Measurements from ENCODE around the gene EIF4E2. TPM values are rescaled to one million over a fixed set of nuclear protein-coding genes. Genes with fewer than 3 reads are reported as not detected.

EIF4E2 gene
- total RNA-seq, 4 donors from 2014 or later: 23.8 to 38.5 (median 27.8) TPM

GRCh38 chr2:232533944-232534710, 16.4 kb upstream of the EIF4E2 start:
- H3K9me3 ChIP-seq: peaks cover 0 to 7% (median 0%) of the 10 kb centered on the region in 4 donors
- 53 to 61% methylated on average over 8 to 12 of the region's 13 CpGs for WGBS, 2 donors
- no peak overlapping the region for H3K4me3 ChIP-seq
- H3K27ac ChIP-seq: no peak overlapping the region
- H3K36me3 ChIP-seq: no peaks in the 10 kb centered on the region
- TF ChIP-seq EP300 (IDR thresholded peaks at IDR 0.05): no peak
- no peak for TF ChIP-seq POLR2A (IDR thresholded peaks at IDR 0.05)
- TF ChIP-seq, protein P1, sequence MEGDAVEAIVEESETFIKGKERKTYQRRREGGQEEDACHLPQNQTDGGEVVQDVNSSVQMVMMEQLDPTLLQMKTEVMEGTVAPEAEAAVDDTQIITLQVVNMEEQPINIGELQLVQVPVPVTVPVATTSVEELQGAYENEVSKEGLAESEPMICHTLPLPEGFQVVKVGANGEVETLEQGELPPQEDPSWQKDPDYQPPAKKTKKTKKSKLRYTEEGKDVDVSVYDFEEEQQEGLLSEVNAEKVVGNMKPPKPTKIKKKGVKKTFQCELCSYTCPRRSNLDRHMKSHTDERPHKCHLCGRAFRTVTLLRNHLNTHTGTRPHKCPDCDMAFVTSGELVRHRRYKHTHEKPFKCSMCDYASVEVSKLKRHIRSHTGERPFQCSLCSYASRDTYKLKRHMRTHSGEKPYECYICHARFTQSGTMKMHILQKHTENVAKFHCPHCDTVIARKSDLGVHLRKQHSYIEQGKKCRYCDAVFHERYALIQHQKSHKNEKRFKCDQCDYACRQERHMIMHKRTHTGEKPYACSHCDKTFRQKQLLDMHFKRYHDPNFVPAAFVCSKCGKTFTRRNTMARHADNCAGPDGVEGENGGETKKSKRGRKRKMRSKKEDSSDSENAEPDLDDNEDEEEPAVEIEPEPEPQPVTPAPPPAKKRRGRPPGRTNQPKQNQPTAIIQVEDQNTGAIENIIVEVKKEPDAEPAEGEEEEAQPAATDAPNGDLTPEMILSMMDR (IDR thresholded peaks at IDR 0.05): no peak
- DNase-seq (ENCODE audit: low spot score in 2 of 2): no peak
- no peaks in the 10 kb centered on the region for H3K4me1 ChIP-seq
- H3K27me3 ChIP-seq: peaks cover 0 to 68% of the 10 kb centered on the region in 2 donors

- Histone ChIP-seq H3K4me3 (no peak overlapping the region), H3K27ac (no peak overlapping the region), H3K4me1 (no peaks in the 10 kb centered on the region), H3K27me3 (peaks cover 0 to 69% of the 10 kb centered on the region in 2 donors), H3K36me3 (no peaks in the 10 kb centered on the region), H3K9me3 (peaks cover 0 to 7% (median 0%) of the 10 kb centered on the region in 4 donors)
- no peak for DNase-seq (ENCODE audit: low spot score in 2 of 2)
- TF ChIP-seq POLR2A (IDR thresholded peaks at IDR 0.05): no peak
- TF ChIP-seq, protein P1 (IDR thresholded peaks at IDR 0.05): no peak
- TF ChIP-seq EP300 (IDR thresholded peaks at IDR 0.05): no peak
- WGBS, 2 donors: 53 to 63% methylated on average over 14 of the region's 14 CpGs
These were observed 15.4 kb upstream of the EIF4E2 start for GRCh38 chr2:232534940-232535651.

DNA sequence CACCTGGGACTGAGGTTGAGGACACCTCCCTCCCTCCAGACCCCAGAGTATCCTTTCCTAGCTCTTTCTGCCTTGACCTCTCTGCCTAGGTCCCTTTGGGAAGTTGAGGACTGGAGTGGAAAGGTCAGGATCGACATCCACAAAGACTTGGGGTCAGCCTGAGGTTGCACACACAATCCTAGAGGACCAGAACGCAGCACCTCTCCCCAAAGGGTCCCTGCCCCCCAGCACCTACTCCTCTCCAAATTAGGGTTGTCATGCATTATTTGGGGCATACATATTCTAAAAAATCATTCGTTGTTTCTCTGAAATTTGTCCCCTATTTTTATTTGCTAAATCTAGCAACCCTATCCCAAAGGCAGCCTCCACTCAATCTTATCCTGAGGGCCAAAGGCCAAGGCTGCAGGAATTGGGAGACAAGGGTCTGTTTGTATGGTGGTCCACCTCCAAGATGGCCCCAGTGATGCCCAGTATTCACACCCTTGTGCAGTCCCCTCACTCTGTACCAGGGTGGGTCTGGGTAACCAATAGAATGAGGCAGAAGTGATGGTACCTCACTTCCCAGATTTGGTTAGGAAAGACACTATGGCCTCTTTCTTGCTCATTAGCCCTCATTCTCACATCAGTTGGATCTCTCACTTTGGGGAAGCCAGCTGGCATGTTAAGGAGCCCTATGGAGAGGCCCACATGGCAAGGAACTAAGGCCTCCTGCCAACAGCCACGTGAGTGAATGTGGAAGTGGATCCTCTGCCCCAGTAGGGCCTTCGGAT, 14.5 kb upstream of the EIF4E2 start:
- no peak overlapping the region for H3K27ac ChIP-seq
- no peak for TF ChIP-seq POLR2A (IDR thresholded peaks at IDR 0.05)
- TF ChIP-seq, protein P1 (IDR thresholded peaks at IDR 0.05): no peak
- TF ChIP-seq EP300 (IDR thresholded peaks at IDR 0.05): no peak
- no peaks in the 10 kb centered on the region for H3K4me1 ChIP-seq
- H3K4me3 ChIP-seq: no peak overlapping the region
- H3K27me3 ChIP-seq: peaks cover 0 to 61% of the 10 kb centered on the region in 2 donors
- H3K36me3 ChIP-seq: no peaks in the 10 kb centered on the region
- H3K9me3 ChIP-seq: peaks cover 0 to 7% (median 0%) of the 10 kb centered on the region in 4 donors
- no peak for DNase-seq (ENCODE audit: low spot score in 2 of 2)
- 81 to 85% methylated on average over 5 of the region's 5 CpGs for WGBS, 2 donors

DNA sequence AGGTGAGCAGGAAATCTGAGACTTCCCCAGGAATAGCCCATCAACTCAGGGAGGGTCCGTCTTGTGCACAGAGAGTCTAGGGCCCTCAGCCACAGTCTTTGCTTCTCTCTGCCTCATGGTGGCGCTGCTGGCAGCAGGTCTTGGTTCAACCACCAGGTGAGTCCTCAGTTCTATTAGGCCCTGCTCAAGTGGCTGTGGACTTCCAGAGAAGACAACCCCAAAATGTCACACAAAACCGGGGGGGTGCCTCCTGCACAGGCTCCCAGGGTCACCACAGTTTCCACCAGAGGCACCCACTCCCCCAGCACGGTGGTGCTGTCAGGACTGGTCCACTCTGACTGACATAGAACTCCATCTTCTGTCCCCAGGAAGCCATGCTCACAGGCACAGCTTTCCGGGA, 13.4 kb upstream of the EIF4E2 start:
- Histone ChIP-seq H3K4me3 (no peak overlapping the region), H3K27ac (no peak overlapping the region), H3K4me1 (no peaks in the 10 kb centered on the region), H3K36me3 (no peaks in the 10 kb centered on the region), H3K27me3 (peaks cover 0 to 60% of the 10 kb centered on the region in 2 donors), H3K9me3 (peaks cover 0 to 7% (median 0%) of the 10 kb centered on the region in 4 donors)
- TF ChIP-seq, protein P1 (IDR thresholded peaks at IDR 0.05): no peak
- no peak for TF ChIP-seq EP300 (IDR thresholded peaks at IDR 0.05)
- no peak for TF ChIP-seq POLR2A (IDR thresholded peaks at IDR 0.05)
- DNase-seq (ENCODE audit: low spot score in 2 of 2): no peak
- WGBS, 2 donors: 54 to 65% methylated on average over 3 to 5 of the region's 5 CpGs

Data from tibial nerve (tissue), 4 donors.